Measurements from ENCODE around the gene PRKCE. TPM values are rescaled to one million over a fixed set of nuclear protein-coding genes. Genes with fewer than 3 reads are reported as not detected.

PRKCE gene
- total and polyA plus RNA-seq, 3 experiments from 2014 or later, result 3.1 to 9.6 (median 7.9) TPM

- Histone ChIP-seq H3K27ac (ENCODE audit: low read depth, low read length) (no peak overlapping the region), H3K4me3 (ENCODE audit: low read length) (no peak overlapping the region), H3K4me1 (ENCODE audit: insufficient read depth, low read length) (no peaks in the 10 kb centered on the region), H3K27me3 (ENCODE audit: insufficient read depth, low read length, poor library complexity, severe bottlenecking) (no peaks in the 10 kb centered on the region), H3K36me3 (ENCODE audit: insufficient read depth, low read length) (no peaks in the 10 kb centered on the region), H3K9me3 (ENCODE audit: low read length) (no peaks in the 10 kb centered on the region)
- CTCF ChIA-PET, result no interaction called here
- Mint-ChIP-seq H3K36me3 (peaks cover 0 to 3% (median 3%) of the 10 kb centered on the region in 3 donors), H3K4me3 (no peak overlapping the region), H3K4me1 (no peaks in the 10 kb centered on the region), H3K9me3 (no peaks in the 10 kb centered on the region), H3K27me3 (no peaks in the 10 kb centered on the region), H3K27ac (no peak overlapping the region)
- POLR2A ChIA-PET, result no interaction called here
- no peak for DNase-seq
These were observed 469.5 kb downstream of the PRKCE start for GRCh38 chr2:46120792-46121555.

DNA sequence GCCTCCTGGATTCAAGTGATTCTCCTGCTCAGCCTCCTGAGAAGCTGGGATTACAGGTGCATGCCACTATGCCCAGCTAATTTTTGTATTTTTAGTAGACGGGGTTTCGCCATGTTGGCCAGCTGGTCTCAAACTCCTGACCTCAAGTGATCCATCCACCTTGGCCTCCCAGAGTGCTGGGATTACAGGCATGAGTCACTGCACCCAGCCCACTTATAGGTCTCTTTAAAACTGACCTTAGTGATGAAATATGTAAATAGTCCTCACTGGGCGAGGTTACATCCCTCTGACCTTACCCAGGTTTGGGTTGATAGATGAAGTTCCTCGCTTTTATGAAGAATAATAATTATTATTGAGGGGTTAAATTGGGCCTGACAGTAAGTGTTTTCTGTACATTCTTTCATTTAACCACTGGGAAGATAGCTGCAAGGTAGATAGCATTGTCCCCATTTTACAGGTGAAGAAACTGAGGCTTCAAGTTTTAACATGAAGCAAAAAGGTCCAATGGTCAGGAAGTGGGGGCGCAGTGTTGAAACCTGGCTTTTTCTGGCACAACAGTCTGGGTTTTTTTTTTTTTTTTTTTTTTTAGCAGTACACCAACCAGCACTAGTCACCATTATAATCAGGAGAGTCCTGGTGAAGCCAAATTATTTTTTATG, 471.0 kb downstream of the PRKCE start:
- Histone ChIP-seq H3K27ac (ENCODE audit: low read depth, low read length) (no peak overlapping the region), H3K27me3 (ENCODE audit: insufficient read depth, low read length, poor library complexity, severe bottlenecking) (no peaks in the 10 kb centered on the region), H3K9me3 (ENCODE audit: low read length) (no peaks in the 10 kb centered on the region), H3K4me1 (ENCODE audit: insufficient read depth, low read length) (no peaks in the 10 kb centered on the region), H3K36me3 (ENCODE audit: insufficient read depth, low read length) (no peaks in the 10 kb centered on the region), H3K4me3 (ENCODE audit: low read length) (no peak overlapping the region)
- Mint-ChIP-seq H3K27me3 (no peaks in the 10 kb centered on the region), H3K4me1 (peaks cover 0 to under 1% (median 0%) of the 10 kb centered on the region in 3 donors), H3K36me3 (peaks cover 0 to 1% (median 0%) of the 10 kb centered on the region in 3 donors), H3K4me3 (no peak overlapping the region), H3K27ac (no peak overlapping the region), H3K9me3 (no peaks in the 10 kb centered on the region)
- no peak for DNase-seq
- ChIA-PET POLR2A (no interaction called here), CTCF (interaction anchor here (0.7 kb wide), 2 partner anchors 107 to 1281 kb away, joined by 3 to 4 read pairs; no protein-coding TSS in a partner anchor)

GRCh38 chr2:46123013-46123412, 471.5 kb downstream of the PRKCE start:
- no peak for DNase-seq
- Histone ChIP-seq H3K4me3 (ENCODE audit: low read length) (no peak overlapping the region), H3K27ac (ENCODE audit: low read depth, low read length) (no peak overlapping the region), H3K27me3 (ENCODE audit: insufficient read depth, low read length, poor library complexity, severe bottlenecking) (no peaks in the 10 kb centered on the region), H3K4me1 (ENCODE audit: insufficient read depth, low read length) (no peaks in the 10 kb centered on the region), H3K36me3 (ENCODE audit: insufficient read depth, low read length) (no peaks in the 10 kb centered on the region), H3K9me3 (ENCODE audit: low read length) (no peaks in the 10 kb centered on the region)
- Mint-ChIP-seq H3K4me3 (no peak overlapping the region), H3K4me1 (peaks cover 0 to 3% (median 0%) of the 10 kb centered on the region in 3 donors), H3K9me3 (no peaks in the 10 kb centered on the region), H3K27me3 (no peaks in the 10 kb centered on the region), H3K27ac (no peak overlapping the region), H3K36me3 (peaks cover 0 to 1% (median 0%) of the 10 kb centered on the region in 3 donors)
- ChIA-PET CTCF (interaction anchor here (0.7 kb wide), 2 partner anchors 106 to 1281 kb away, joined by 3 to 4 read pairs; no protein-coding TSS in a partner anchor), POLR2A (no interaction called here)

GRCh38 chr2:46125798-46126197, 474.3 kb downstream of the PRKCE start:
- Mint-ChIP-seq H3K36me3 (peaks cover 0 to 1% (median 0%) of the 10 kb centered on the region in 3 donors), H3K4me3 (no peak overlapping the region), H3K4me1 (peaks cover 0 to 3% (median 0%) of the 10 kb centered on the region in 3 donors), H3K9me3 (no peaks in the 10 kb centered on the region), H3K27ac (no peak overlapping the region), H3K27me3 (no peaks in the 10 kb centered on the region)
- Histone ChIP-seq H3K27me3 (ENCODE audit: insufficient read depth, low read length, poor library complexity, severe bottlenecking) (no peaks in the 10 kb centered on the region), H3K27ac (ENCODE audit: low read depth, low read length) (no peak overlapping the region), H3K9me3 (ENCODE audit: low read length) (no peaks in the 10 kb centered on the region), H3K36me3 (ENCODE audit: insufficient read depth, low read length) (no peaks in the 10 kb centered on the region), H3K4me1 (ENCODE audit: insufficient read depth, low read length) (no peaks in the 10 kb centered on the region), H3K4me3 (ENCODE audit: low read length) (no peak overlapping the region)
- POLR2A ChIA-PET, result no interaction called here
- no peak for DNase-seq
- CTCF ChIA-PET, result no interaction called here

DNA sequence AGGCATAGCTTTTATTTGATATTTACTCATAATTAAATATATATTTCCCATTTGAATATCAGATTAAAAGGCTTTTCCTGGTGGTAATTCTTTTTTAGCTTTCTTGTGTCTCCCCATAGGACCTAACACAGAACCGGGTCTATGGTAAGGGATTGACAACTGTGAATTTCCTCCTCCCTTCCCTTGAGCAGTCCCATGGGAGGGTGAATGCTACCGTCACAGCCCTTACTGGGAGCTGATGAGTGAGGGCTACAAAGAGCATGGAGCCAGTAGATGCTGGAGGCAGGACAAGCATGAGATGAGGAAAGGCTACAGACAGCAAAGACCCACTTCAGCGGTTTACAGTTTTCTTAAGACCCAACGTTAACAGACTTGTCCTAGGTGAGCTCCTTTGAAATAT, 475.1 kb downstream of the PRKCE start:
- Mint-ChIP-seq H3K27ac (no peak overlapping the region), H3K4me1 (peaks cover 0 to 3% (median 0%) of the 10 kb centered on the region in 3 donors), H3K36me3 (peaks cover 0 to 2% (median 1%) of the 10 kb centered on the region in 3 donors), H3K27me3 (peaks cover 0 to 2% of the 10 kb centered on the region in 2 donors), H3K4me3 (no peak overlapping the region), H3K9me3 (no peaks in the 10 kb centered on the region)
- no peaks in the 10 kb centered on the region for H3K4me1 ChIP-seq (ENCODE audit: insufficient read depth, low read length)
- H3K4me3 ChIP-seq (ENCODE audit: low read length), result no peak overlapping the region
- no peak overlapping the region for H3K27ac ChIP-seq (ENCODE audit: low read depth, low read length)
- no peaks in the 10 kb centered on the region for H3K27me3 ChIP-seq (ENCODE audit: insufficient read depth, low read length, poor library complexity, severe bottlenecking)
- CTCF ChIA-PET, result no interaction called here
- no peak for DNase-seq
- POLR2A ChIA-PET, result no interaction called here
- H3K36me3 ChIP-seq (ENCODE audit: insufficient read depth, low read length), result no peaks in the 10 kb centered on the region
- H3K9me3 ChIP-seq (ENCODE audit: low read length), result no peaks in the 10 kb centered on the region

- ChIA-PET CTCF (no interaction called here), POLR2A (no interaction called here)
- Histone ChIP-seq H3K4me1 (ENCODE audit: insufficient read depth, low read length) (no peaks in the 10 kb centered on the region), H3K4me3 (ENCODE audit: low read length) (no peak overlapping the region), H3K9me3 (ENCODE audit: low read length) (no peaks in the 10 kb centered on the region), H3K27me3 (ENCODE audit: insufficient read depth, low read length, poor library complexity, severe bottlenecking) (no peaks in the 10 kb centered on the region), H3K27ac (ENCODE audit: low read depth, low read length) (no peak overlapping the region), H3K36me3 (ENCODE audit: insufficient read depth, low read length) (no peaks in the 10 kb centered on the region)
- DNase-seq, result no peak
- Mint-ChIP-seq H3K4me1 (peaks cover 0 to 3% (median 0%) of the 10 kb centered on the region in 3 donors), H3K27ac (no peak overlapping the region), H3K9me3 (no peaks in the 10 kb centered on the region), H3K4me3 (no peak overlapping the region), H3K36me3 (peaks cover 0 to 2% (median 0%) of the 10 kb centered on the region in 3 donors), H3K27me3 (peaks cover 0 to 2% of the 10 kb centered on the region in 2 donors)
These were observed 475.7 kb downstream of the PRKCE start for GRCh38 chr2:46127176-46127575.

DNA sequence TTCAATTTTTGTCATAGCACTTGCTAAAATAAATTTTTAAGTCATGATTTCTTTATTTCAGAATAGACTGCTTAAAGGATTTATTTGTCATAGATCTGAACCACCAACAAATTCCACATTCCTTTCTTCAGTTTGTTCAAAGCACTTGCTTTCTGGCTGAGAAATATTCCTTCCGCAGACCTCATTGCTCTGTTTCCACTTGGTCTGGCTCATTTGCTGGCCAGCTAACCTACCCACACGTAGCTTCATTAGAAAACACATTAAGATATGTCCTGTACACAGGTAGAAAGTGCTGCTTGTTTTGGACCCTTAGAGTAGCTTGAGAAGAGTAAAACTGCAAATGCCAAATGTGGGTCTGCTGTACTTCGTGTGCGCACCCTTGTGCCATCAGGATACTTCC, 479.0 kb downstream of the PRKCE start:
- no peak overlapping the region for H3K4me3 ChIP-seq (ENCODE audit: low read length)
- H3K27ac Mint-ChIP-seq, result no peak overlapping the region
- peaks cover 0 to 2% of the 10 kb centered on the region in 2 donors for H3K27me3 Mint-ChIP-seq
- DNase-seq, result no peak
- CTCF ChIA-PET, result no interaction called here
- H3K4me1 Mint-ChIP-seq, result peaks cover 0 to 3% (median 0%) of the 10 kb centered on the region in 3 donors
- H3K27ac ChIP-seq (ENCODE audit: low read depth, low read length), result no peak overlapping the region
- no peaks in the 10 kb centered on the region for H3K9me3 ChIP-seq (ENCODE audit: low read length)
- no peak overlapping the region for H3K4me3 Mint-ChIP-seq
- no peaks in the 10 kb centered on the region for H3K4me1 ChIP-seq (ENCODE audit: insufficient read depth, low read length)
- H3K27me3 ChIP-seq (ENCODE audit: insufficient read depth, low read length, poor library complexity, severe bottlenecking), result no peaks in the 10 kb centered on the region
- H3K36me3 ChIP-seq (ENCODE audit: insufficient read depth, low read length), result no peaks in the 10 kb centered on the region
- peaks cover 0 to 3% (median 2%) of the 10 kb centered on the region in 3 donors for H3K36me3 Mint-ChIP-seq
- H3K9me3 Mint-ChIP-seq, result no peaks in the 10 kb centered on the region
- POLR2A ChIA-PET, result no interaction called here

- Mint-ChIP-seq H3K4me1 (no peaks in the 10 kb centered on the region), H3K9me3 (no peaks in the 10 kb centered on the region), H3K27me3 (peaks cover 0 to 3% of the 10 kb centered on the region in 2 donors), H3K4me3 (no peak overlapping the region), H3K27ac (no peak overlapping the region), H3K36me3 (peaks cover 0 to 3% (median 2%) of the 10 kb centered on the region in 3 donors)
- ChIA-PET CTCF (no interaction called here), POLR2A (no interaction called here)
- no peaks in the 10 kb centered on the region for H3K4me1 ChIP-seq (ENCODE audit: insufficient read depth, low read length)
- no peaks in the 10 kb centered on the region for H3K36me3 ChIP-seq (ENCODE audit: insufficient read depth, low read length)
- H3K9me3 ChIP-seq (ENCODE audit: low read length), result no peaks in the 10 kb centered on the region
- no peak overlapping the region for H3K4me3 ChIP-seq (ENCODE audit: low read length)
- DNase-seq, result no peak
- H3K27ac ChIP-seq (ENCODE audit: low read depth, low read length), result no peak overlapping the region
- H3K27me3 ChIP-seq (ENCODE audit: insufficient read depth, low read length, poor library complexity, severe bottlenecking), result no peaks in the 10 kb centered on the region
These were observed 481.5 kb downstream of the PRKCE start for GRCh38 chr2:46132996-46133395.
